HepG2 (cell line): ENCODE data around the gene C11orf71. TPM values are rescaled to one million over a fixed set of nuclear protein-coding genes. Genes with fewer than 3 reads are reported as not detected.

ENCODE experiments used
- HNF1B ChIP-seq: sonication (generic); formaldehyde crosslinking; IDR thresholded peaks from 2 replicates; pipeline ENCODE4 v1.5.1; 2020; ENCODE audit warnings: mild to moderate bottlenecking, moderate library complexity, missing genetic modification reagents
- KDM3A ChIP-seq: IDR thresholded peaks from 2 replicates; pipeline ENCODE4 v1.6.1; 2018; ENCODE audit warnings: low read depth, missing compliant biosample characterization
- ZNF547 ChIP-seq: sonication (generic); formaldehyde crosslinking; IDR thresholded peaks from 2 replicates; pipeline ENCODE4 v1.5.1; 2020; ENCODE audit warnings: mild to moderate bottlenecking, missing genetic modification reagents
- ZNF703 ChIP-seq: sonication (generic); formaldehyde crosslinking; IDR thresholded peaks from 2 replicates; pipeline ENCODE4 v1.5.1; 2020; ENCODE audit warnings: missing genetic modification reagents, mild to moderate bottlenecking, moderate library complexity, borderline replicate concordance
- polyA plus RNA-seq, 8 experiments: library from polyadenylated mRNA; depleted of rRNA in 3 of 8; stranded (reverse) in 7 of 8; unstranded in 1 of 8; fragments of >200 nt; fragmentation: Illumina TruSeq in 4 of 8; extraction: Trizol in 4 of 8; gene quantifications; 2 replicates each; pipeline versions ENCODE4 v1.2.1 to v1.2.3, GENCODE V29; 2011 to 2016; ENCODE audit warnings: low read depth in 4 of 8, missing spikeins in 1 of 8, mixed read lengths in 1 of 8; ENCODE audit not compliant: insufficient read depth in 1 of 8
- total RNA-seq, 5 experiments: library from RNA; depleted of rRNA; stranded (reverse); fragments of >200 nt; fragmentation: Illumina TruSeq; extraction: Trizol; gene quantifications; 2 replicates each; pipeline ENCODE4 v1.2.3, GENCODE V29; 2016; ENCODE audit warnings: low read depth in 1 of 5
- TF ChIP-seq, protein P1 (sequence below): sonication (generic); formaldehyde crosslinking; IDR thresholded peaks from 2 replicates; pipeline ENCODE4 v1.4.0; 2020; ENCODE audit warnings: mild to moderate bottlenecking, missing genetic modification reagents

The C11orf71 gene
- total and polyA plus RNA-seq, 2 of the 13 experiments (the other 11 are each of a cell fraction or from before 2014, with no cell fraction given): 7.1 to 7.8 TPM

- TF ChIP-seq ZNF703 (no peak), KDM3A (no peak), ZNF547 (CRISPR knock-in tag) (no peak), HNF1B (CRISPR knock-in tag) (no peak)
- TF ChIP-seq, protein P1, sequence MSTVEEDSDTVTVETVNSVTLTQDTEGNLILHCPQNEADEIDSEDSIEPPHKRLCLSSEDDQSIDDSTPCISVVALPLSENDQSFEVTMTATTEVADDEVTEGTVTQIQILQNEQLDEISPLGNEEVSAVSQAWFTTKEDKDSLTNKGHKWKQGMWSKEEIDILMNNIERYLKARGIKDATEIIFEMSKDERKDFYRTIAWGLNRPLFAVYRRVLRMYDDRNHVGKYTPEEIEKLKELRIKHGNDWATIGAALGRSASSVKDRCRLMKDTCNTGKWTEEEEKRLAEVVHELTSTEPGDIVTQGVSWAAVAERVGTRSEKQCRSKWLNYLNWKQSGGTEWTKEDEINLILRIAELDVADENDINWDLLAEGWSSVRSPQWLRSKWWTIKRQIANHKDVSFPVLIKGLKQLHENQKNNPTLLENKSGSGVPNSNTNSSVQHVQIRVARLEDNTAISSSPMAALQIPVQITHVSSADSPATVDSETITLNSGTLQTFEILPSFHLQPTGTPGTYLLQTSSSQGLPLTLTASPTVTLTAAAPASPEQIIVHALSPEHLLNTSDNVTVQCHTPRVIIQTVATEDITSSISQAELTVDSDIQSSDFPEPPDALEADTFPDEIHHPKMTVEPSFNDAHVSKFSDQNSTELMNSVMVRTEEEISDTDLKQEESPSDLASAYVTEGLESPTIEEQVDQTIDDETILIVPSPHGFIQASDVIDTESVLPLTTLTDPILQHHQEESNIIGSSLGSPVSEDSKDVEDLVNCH: no peak
Observed at GRCh38 chr11:114350022-114350421, 50.3 kb downstream of the C11orf71 start (continued).

Other genes with a start within 250 kb of the C11orf71 start
- gene NNMT, start 104.1 kb downstream of the C11orf71 start, total RNA-seq (2016; rRNA removed; fragmentation: Illumina TruSeq; extraction: Trizol): not detected in 2 replicates
- gene NNMT, start 104.1 kb downstream of the C11orf71 start, polyA plus RNA-seq (2011; rRNA removed): 0.13 TPM in 1 of 2 replicates, not detected in the other
- gene RBM7, start 155 bp upstream of the C11orf71 start, total RNA-seq (2016; rRNA removed; fragmentation: Illumina TruSeq; extraction: Trizol): 30.5 and 52.6 TPM in 2 replicates
- gene RBM7, start 155 bp upstream of the C11orf71 start, polyA plus RNA-seq (2011; rRNA removed): 32.2 and 32.3 TPM in 2 replicates
- 104 and 111 TPM in 2 replicates for gene REXO2, start 39.0 kb upstream of the C11orf71 start, total RNA-seq (2016; rRNA removed; fragmentation: Illumina TruSeq; extraction: Trizol)
- gene REXO2, start 39.0 kb upstream of the C11orf71 start, polyA plus RNA-seq (2011; rRNA removed): 79.6 and 95.6 TPM in 2 replicates
- gene NXPE1, start 159.4 kb upstream of the C11orf71 start, total RNA-seq (2016; rRNA removed; fragmentation: Illumina TruSeq; extraction: Trizol): not detected in 2 replicates
- gene NXPE1, start 159.4 kb upstream of the C11orf71 start, polyA plus RNA-seq (2011; rRNA removed): not detected in 2 replicates
- gene NXPE4, start 195.3 kb upstream of the C11orf71 start, total RNA-seq (2016; rRNA removed; fragmentation: Illumina TruSeq; extraction: Trizol): not detected in 2 replicates
- gene NXPE4, start 195.3 kb upstream of the C11orf71 start, polyA plus RNA-seq (2011; rRNA removed): not detected in 2 replicates